SK-N-SH treated with all-trans-retinoic acid at 6 μM for 48 hours (cell line): ENCODE measurements around the gene MPLKIP.

Experiments used
- CREB5 ChIP-seq: fragments of 250-450 bp; sonication (Bioruptor Pico); IDR thresholded peaks from 2 replicates; pipeline ENCODE4 v1.5.1; 2020; ENCODE audit warnings: low read depth, mild to moderate bottlenecking, moderate library complexity
- CSDC2 ChIP-seq: fragments of 250-450 bp; sonication (Bioruptor Pico); IDR thresholded peaks from 2 replicates; pipeline ENCODE4 v1.5.0; 2020; ENCODE audit warnings: mild to moderate bottlenecking, moderate library complexity
- GLIS3 ChIP-seq: fragments of 250-450 bp; sonication (Bioruptor Pico); IDR thresholded peaks from 2 replicates; pipeline ENCODE4 v1.5.0; 2020; ENCODE audit warnings: mild to moderate bottlenecking, moderate library complexity
- ISL1 ChIP-seq: fragments of 250-450 bp; sonication (Bioruptor Pico); IDR thresholded peaks from 2 replicates; pipeline ENCODE4 v2.1.2; 2022; ENCODE audit warnings: mild to moderate bottlenecking, moderate library complexity
- PATZ1 ChIP-seq: fragments of 250-450 bp; sonication (Bioruptor Pico); IDR thresholded peaks from 2 replicates; pipeline ENCODE4 v1.8.0; 2020; ENCODE audit warnings: mild to moderate bottlenecking, moderate library complexity, borderline replicate concordance
- ZNF565 ChIP-seq: fragments of 450-650 bp; formaldehyde crosslinking; conservative IDR thresholded peaks from 2 replicates; pipeline ENCODE4 v1.5.0; 2020; ENCODE audit warnings: low read depth, mild to moderate bottlenecking, moderate library complexity

- no peak for TF ChIP-seq CSDC2 (CRISPR knock-in tag)
- TF ChIP-seq CREB5 (CRISPR knock-in tag), result no peak
- TF ChIP-seq ISL1 (CRISPR knock-in tag), result no peak
- no peak for TF ChIP-seq GLIS3 (CRISPR knock-in tag)
- TF ChIP-seq PATZ1 (CRISPR knock-in tag), result no peak
- no peak for TF ChIP-seq ZNF565 (CRISPR knock-in tag)
Observed at GRCh38 chr7:40101201-40101600, 33.2 kb downstream of the MPLKIP start.
